Vagina (tissue), 2 donors: ENCODE data around the gene NELFA.

Experiments
- CTCF ChIP-seq, 3 experiments: fragments of 450-650 bp in 2 of 3; fragments of 200-600 bp in 1 of 3; sonication (generic) in 1 of 3; IDR thresholded peaks; one replicate each; pipeline ENCODE4 v1.5.1; 2017 to 2019; ENCODE audit warnings: antibody characterized with exemption in 3 of 3, mild to moderate bottlenecking in 2 of 3, moderate library complexity in 2 of 3
- POLR2AphosphoS5 ChIP-seq, 2 donors: sonication (generic); formaldehyde crosslinking; IDR thresholded peaks; one replicate each; pipeline ENCODE4 v1.9.0; 2017; ENCODE audit warnings: antibody characterized with exemption in 2 of 2, mild to moderate bottlenecking in 2 of 2, low read depth in 1 of 2; ENCODE audit not compliant: insufficient read depth in 1 of 2

GRCh38 chr4:1983846-1984405, 24.8 kb downstream of the NELFA start:
- TF ChIP-seq CTCF (IDR thresholded peaks at IDR 0.05) (no peak), POLR2AphosphoS5 (IDR thresholded peaks at IDR 0.05; ENCODE audit: insufficient read depth in 1 of 2, low read depth in 1 of 2) (no peak)
